SK-N-DZ (cell line): ENCODE measurements around the gene TAF15.

Experiments
- DNase-seq: peaks from one replicate; pipeline ENCODE4 v3.0.0-alpha.2; 2015; ENCODE audit warnings: low spot score

The TAF15 gene

GRCh38 chr17:35870906-35871819, 61.9 kb downstream of the TAF15 start:
- DNase-seq: no peak

DNA sequence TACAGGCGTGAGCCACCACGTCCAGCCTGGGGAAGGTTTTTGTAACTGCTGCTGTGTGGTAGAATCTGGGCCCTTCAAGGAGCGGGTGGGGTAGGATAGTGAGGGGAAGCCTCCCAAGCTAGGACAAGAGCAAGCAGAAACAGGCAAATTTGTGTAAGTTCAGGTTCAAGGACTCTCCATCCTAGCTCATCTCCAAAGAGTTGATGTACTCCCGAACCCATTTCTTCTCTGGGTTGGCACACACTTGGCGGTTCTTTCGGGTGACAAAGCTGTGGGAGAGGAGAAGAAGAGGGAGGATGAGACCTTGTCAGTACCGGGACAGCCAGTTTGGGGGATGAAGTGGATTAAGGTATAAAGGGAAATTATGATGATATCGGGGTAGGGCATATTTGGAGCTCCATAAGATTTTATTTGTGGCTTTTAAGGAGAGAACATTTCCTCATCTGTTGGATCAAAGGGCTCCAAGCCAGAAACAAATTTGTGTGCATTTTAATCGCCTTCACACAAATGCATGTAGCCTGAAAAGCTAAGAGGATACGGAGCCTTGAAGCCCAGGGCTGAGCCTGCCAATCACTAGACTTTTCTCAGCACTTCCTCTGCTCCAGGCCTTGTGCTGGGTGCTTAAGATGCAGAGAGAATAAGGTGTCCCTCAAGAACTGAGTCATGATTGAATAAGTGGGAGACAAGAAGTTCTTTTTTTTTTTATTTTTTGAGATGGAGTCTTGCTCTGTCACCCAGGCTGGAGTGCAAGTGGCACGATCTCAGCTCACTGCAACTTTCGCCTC, 63.1 kb downstream of the TAF15 start:
- no peak for DNase-seq

- DNase-seq: no peak
Observed at GRCh38 chr17:35875072-35875799, 66.0 kb downstream of the TAF15 start.

- DNase-seq: no peak
Observed at GRCh38 chr17:35875800-35876139, 66.5 kb downstream of the TAF15 start.

GRCh38 chr17:35876534-35876933, 67.2 kb downstream of the TAF15 start:
- no peak for DNase-seq

- no peak for DNase-seq
Observed at GRCh38 chr17:35877345-35878029, 68.2 kb downstream of the TAF15 start.

GRCh38 chr17:35878361-35878760, 69.1 kb downstream of the TAF15 start:
- no peak for DNase-seq

- no peak for DNase-seq
Observed at GRCh38 chr17:35879773-35880654, 70.7 kb downstream of the TAF15 start, which contains the start of gene CCL5. Gene CCL5, minus strand, starts transcription at chr17:35880360.

DNA sequence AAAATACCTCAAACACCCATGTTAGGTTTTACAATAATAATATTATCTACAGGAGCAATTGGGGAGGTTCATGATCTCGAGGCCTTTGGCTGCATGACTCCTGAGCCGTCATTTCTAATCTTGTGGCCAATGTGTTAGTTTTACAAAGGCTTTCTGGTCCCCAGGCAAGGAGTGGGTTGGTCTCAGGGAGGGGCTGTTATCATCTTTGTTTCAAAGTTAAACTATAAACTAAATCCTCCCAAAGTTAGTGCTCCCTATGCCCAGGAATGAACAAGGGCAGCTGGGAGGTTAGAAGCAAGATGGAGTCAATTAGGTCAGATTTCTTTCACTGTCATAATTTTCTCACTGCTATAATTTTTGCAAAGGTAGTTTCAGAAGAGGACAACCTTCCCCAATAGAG, 80.0 kb downstream of the TAF15 start:
- no peak for DNase-seq

DNA sequence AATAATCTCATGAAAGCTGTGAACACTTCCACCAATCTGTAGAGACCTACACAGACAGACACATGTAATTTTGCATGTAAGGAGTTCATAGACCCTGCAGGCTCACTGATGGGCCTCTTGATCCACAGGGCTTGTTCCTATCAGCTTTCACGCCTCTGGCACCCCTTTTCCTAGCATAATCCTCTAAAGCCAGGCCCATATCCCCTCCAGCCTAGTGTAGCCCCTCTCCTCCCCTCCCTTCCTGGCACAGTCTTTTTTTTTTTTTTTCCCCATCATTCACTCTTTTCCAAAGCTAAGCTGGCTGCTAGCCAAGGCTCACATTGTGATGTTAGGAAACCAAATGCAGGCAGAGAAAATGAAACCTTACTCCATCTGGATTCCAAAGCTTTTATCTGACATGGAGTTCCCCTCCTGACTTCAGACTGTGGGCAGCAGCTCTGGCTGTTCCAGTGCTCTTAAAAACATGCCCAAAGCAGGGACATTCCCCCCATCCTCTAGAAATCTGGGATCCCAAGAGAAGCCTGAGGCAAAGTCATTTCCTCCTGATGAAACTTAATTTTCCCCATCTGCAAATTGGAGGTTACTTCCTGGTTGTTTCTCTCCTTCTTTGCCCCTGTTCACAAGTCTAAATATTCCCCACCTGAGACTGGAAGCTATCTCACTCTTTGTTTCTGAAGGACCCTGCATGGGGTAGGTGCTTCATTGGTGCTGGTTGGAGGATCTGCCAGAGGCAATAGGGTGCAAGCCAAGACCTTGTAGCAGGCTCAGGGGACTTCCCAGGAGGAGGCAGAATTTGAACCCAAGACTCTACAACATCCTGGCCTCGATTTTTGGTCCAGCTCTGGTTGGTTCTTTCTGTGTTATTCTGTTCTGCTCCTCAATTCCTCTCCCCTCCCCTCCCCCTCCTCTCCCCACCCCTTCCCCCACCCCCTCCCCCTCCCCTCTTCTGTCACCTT, 80.8 kb downstream of the TAF15 start:
- DNase-seq: no peak

GRCh38 chr17:35890774-35891155, 81.5 kb downstream of the TAF15 start:
- no peak for DNase-seq

- no peak for DNase-seq
Observed at GRCh38 chr17:35891269-35891668, 82.0 kb downstream of the TAF15 start.

DNA sequence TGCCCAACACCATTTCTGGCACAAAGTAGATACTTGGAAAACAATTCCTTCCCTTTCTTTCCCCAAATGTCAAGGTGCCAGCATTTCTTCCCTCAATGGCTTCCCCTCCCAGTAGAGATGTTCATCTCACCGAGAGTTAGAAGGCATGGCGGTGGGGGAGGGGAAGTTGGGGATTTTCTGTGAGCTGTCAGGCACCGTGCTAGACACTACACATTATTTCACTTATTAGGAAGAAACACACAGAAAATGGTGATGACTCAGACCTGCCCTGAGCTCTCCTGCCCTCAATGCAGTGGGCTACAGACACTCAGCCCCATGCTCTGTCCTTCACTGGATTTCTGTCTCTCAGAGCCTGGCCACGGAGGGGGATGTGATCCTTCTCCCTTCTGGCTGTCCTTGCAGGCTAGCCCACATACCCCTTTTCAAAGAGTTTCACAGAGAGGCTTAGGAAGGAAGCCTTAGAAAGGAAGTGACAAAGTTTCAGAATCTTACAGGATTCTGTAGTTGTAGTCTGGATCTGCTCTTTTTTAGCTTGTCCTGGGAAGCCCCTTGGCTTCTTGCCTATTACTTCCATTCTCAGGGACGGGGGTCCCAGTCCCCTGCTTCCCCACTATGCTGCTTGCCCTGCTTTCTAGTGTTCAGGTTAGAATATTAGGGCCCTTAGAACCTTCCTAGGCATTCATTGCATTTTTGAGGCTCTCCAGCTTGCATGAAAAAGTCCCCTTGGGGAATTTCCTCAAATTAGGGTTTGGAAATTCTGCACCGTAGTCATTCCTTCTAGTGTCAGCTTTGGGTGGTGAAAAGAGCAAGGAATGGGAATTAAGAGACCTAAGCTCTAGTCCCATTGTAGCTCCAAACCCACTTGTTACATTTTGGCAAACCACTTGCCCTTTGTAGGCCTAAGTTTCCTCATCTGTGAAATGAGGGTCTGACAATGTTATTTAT, 83.1 kb downstream of the TAF15 start:
- DNase-seq: no peak

DNA sequence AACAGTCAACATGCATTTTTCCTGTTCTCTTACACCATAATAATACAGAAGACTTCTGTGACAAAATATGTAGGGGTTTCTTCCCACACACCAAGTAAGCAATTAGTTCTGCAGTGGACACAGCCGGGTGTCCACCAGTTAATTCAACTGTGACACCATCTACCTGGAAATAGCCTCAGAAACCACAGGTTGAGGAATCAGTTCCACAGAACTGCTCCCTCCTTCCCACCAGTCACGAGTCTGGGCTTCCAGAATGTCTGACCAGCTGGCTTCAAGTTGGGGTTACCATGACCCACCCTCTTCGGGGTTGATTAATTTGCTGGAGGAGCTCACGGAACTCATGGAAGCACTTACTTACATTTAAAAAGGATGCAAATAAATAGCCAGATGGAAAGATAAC, 84.5 kb downstream of the TAF15 start:
- no peak for DNase-seq

GRCh38 chr17:35894206-35894605, 84.9 kb downstream of the TAF15 start:
- DNase-seq: no peak

GRCh38 chr17:35895636-35896587, 86.6 kb downstream of the TAF15 start:
- DNase-seq: no peak
